NCI-H510A (cell line): Measurements from ENCODE around the gene HAX1.
"Not testable (repeated sequence)": the region's sequence is repeated elsewhere in the genome, so short reads cannot be mapped to it uniquely, and the experiment has no call there.

ENCODE experiments used
- DNase-seq: peaks from one replicate; lab custom pipeline; 2025; lab: John Stamatoyannopoulos, UW

The HAX1 gene

GRCh38 chr1:154276797-154277196 lies 4.4 kb downstream of the HAX1 start:
- no peak for DNase-seq

DNA sequence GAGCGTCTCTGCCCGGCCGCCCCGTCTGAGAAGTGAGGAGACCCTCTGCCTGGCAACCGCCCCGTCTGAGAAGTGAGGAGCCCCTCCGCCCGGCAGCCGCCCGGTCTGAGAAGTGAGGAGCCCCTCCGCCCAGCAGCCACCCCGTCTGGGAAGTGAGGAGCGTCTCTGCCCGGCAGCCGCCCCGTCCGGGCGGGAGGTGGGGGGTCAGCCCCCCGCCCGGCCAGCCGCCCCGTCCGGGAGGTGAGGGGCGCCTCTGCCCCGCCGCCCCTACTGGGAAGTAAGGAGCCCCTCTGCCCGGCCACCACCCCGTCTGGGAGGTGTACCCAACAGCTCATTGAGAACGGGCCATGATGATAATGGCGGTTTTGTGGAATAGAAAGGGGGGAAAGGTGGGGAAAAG lies 15.2 kb downstream of the HAX1 start:
- DNase-seq = not testable (repeated sequence)

GRCh38 chr1:154288661-154289060 lies 16.2 kb downstream of the HAX1 start:
- no peak for DNase-seq

DNA sequence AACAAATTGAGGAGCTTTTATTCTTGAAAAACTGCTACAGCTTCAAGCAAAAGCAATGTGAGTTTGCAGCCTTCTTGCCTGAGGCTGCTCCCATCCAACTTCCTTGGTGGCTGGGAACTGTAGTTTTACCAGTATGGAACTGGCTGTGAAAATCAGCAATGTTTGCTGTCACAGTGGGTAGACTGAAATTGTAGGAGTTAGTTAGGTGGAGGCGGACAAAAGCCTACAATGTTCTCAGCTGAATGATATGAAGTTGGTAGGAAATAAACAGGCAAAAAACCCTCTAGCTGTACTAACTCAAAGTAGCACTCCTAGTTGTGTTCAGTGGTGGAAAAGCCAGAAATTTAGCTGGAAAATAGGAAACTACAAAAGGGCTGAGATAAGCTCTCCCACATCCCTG lies 18.5 kb downstream of the HAX1 start:
- no peak for DNase-seq

DNA sequence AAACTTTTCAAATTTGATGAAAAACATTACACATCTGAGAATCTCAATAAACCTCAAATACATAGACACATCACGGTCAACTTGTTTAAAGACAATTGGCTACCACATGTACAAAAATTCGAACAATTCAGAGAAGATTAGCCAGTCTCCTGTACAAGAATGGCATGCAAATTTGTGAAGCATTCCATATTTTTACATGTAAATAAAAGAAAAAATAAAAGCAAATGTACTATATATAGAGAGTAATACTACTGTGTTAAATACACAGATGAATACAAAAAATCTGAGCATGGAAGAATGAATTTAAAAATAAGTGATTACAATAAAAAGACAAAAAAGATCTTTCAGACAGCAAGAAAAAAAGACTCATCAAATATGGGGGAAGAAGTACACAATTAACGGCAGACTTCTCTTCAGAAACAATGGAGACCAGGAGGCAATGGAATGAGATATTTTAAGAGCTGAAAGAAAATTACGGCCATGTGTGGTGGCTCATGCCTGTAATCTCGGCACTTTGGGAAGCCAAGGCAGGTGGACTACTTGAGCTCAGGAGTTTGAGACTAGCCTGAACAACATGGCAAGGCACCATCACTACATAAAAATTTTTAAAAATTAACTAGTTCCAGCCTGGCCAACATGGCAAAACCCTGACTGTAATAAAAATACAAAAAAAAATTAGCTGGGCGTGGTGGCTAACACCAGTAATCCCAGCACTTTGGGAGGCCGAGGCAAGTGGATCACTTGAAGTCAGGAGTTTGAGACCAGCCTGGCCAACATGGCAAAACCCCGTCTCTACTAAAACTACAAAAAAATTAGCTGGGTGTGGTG lies 23.2 kb downstream of the HAX1 start:
- no peak for DNase-seq

- DNase-seq = no peak
Measured at GRCh38 chr1:154301582-154301981, 29.2 kb downstream of the HAX1 start.

DNA sequence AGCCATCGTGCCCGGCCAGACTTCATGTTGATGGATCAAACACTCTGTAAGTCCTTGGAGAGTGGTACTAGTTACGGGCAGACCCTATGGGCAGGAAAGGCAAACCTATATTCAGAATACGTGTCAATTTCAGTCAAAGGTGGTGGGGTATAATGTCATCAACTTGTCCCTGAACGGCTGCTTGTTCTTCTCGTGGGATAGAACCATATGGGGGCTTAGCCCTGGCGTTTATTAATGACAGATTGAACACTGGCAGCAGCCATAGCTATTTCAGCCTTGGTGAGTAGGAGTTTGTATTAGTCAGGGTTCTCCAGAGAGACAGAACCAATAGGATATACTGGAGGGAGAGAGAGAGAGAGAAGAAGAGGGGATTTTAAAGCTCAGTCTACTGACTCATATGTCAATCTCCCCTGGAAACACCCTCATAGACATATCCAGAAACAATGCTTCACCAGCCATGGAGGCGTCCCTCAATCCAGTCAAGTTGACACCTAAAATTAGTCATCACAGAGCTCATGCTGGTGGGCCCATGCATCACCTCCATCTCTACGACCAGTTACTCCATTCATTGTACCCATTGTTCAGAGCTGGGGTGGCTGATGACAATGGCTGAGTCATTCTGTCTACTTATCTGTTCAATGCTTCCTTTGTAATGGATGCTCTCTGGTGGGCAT lies 32.4 kb downstream of the HAX1 start:
- DNase-seq = no peak

GRCh38 chr1:154306151-154306550 lies 33.7 kb downstream of the HAX1 start:
- DNase-seq = no peak

GRCh38 chr1:154307670-154308270 lies 35.3 kb downstream of the HAX1 start:
- not testable (repeated sequence) for DNase-seq

DNA sequence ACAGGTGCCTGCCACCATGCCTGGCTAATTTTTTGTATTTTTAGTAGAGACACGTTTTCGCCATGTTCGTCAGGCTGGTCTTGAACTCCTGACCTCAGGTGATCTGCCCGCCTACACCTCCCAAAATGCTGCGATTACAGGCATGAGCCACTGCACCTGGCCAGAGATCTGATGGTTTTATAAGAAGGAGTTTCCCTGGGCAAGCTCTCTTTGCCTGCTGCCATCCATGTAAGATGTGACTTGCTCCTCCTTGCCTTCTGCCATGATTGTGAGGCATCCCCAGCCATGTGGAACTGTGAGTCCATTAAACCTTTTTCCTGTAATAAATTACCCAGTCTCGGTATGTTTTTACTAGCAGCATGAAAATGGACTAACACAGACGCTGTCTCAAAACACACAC lies 36.7 kb downstream of the HAX1 start:
- DNase-seq = not testable (repeated sequence)

DNA sequence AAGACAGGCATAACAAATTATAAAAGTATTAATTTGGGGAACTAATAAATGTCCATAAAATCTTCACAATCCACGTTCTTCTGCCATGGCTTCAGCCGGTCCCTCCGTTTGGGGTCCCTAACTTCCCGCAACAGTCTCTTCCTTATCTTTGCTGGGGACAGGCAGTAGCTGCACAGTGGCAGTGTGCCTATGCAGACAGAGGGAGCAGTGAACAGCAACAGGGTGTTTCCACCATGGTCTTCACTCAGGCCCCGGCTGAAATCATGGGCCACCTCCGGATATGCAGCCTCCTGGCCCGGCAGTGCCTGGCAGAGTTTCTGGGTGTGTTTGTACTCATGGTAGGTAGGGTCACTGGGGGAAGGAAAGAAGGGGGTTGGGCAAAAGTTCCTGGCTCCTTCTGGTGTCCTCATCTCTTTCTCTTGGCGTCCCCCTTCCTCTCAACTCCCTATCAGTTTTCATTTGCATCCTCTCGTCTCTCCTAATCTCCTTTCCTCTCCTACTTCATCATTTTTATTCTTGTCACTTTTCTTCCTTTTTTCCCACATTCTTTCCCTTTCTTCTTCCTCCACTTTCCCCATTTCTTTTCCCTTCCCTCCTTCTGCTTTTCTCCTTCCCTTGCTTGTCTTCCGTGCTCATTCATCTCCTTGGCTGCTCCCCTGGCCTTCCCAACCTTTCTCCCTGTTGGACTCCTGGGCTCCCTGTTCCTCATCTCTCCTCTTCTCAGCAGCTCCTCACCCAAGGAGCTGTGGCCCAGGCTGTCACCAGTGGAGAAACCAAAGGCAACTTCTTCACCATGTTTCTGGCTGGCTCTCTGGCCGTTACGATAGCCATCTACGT lies 40.0 kb downstream of the HAX1 start:
- DNase-seq = not testable (repeated sequence)

DNA sequence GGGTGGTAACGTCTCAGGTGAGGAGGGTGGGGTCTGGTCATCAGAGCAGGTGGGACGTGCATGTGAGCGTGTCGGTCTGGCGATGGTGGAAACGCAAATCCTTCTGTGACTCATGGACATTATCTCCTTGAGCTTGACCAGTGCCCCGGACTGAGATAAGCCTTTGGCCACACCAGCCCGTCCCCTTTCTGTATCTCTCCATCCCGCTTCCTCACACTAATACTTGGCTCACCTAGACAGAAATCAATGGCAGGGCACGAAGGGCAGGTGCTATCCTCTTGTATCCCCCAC lies 40.6 kb downstream of the HAX1 start:
- DNase-seq = no peak

GRCh38 chr1:154314226-154314625 lies 41.8 kb downstream of the HAX1 start:
- not testable (repeated sequence) for DNase-seq

DNA sequence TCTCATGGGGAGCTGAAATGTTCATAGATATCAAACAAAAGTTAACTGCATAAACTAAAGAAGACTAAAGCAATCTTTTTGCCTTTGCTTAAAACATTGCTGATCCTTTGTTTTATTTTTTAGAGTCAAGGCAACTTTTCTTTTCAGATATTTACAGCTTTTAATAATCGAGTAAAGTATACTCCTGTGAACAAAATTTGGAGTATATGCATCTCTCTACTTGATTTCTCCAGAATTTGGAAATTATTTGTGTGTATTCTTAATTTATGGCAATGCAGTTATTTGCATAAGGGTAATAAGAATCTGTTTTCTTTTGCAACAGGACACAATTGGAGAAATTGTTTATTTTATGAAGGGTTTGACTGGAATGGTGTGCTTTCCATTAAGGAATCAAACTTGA lies 44.3 kb downstream of the HAX1 start:
- no peak for DNase-seq

GRCh38 chr1:154318386-154318785 lies 46.0 kb downstream of the HAX1 start:
- no peak for DNase-seq

GRCh38 chr1:154320882-154321608 lies 48.6 kb downstream of the HAX1 start, which contains the start of gene AQP10:
TSS of gene AQP10 (plus strand) at chr1:154321093. CDS start at chr1:154321156, 63 bp downstream.
- DNase-seq = no peak

- not testable (repeated sequence) for DNase-seq
Measured at GRCh38 chr1:154321609-154321934, 49.1 kb downstream of the HAX1 start.

DNA sequence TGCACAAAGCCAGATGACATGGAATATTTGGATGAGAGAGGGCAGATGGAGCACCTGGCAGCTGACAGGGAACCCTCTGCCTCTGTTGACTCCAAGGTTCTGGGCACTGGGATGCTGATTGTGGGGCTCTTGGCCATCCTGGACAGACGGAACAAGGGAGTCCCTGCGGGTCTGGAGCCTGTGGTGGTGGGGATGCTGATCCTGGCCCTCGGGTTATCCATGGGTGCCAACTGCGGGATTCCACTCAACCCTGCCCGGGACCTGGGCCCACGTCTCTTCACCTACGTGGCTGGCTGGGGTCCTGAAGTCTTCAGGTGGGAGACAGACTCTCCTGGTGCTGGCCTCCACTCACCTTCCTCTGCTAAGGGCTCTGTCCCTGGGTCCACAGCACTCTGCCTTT lies 51.1 kb downstream of the HAX1 start:
- DNase-seq = no peak

DNA sequence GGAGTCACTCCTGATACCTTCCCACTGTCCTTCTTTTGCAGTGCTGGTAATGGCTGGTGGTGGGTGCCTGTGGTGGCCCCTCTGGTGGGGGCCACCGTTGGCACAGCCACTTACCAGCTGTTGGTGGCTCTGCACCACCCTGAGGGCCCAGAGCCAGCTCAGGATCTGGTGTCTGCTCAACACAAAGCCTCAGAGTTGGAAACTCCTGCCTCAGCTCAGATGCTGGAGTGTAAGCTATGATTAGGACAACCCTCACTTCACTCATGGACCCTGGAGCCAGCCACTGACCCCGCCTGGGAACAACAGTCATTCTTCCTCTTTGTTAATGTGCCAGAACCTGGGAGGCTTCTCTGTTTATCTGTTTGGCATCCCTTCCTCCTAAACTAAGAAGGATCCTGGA lies 51.8 kb downstream of the HAX1 start:
- DNase-seq = no peak

DNA sequence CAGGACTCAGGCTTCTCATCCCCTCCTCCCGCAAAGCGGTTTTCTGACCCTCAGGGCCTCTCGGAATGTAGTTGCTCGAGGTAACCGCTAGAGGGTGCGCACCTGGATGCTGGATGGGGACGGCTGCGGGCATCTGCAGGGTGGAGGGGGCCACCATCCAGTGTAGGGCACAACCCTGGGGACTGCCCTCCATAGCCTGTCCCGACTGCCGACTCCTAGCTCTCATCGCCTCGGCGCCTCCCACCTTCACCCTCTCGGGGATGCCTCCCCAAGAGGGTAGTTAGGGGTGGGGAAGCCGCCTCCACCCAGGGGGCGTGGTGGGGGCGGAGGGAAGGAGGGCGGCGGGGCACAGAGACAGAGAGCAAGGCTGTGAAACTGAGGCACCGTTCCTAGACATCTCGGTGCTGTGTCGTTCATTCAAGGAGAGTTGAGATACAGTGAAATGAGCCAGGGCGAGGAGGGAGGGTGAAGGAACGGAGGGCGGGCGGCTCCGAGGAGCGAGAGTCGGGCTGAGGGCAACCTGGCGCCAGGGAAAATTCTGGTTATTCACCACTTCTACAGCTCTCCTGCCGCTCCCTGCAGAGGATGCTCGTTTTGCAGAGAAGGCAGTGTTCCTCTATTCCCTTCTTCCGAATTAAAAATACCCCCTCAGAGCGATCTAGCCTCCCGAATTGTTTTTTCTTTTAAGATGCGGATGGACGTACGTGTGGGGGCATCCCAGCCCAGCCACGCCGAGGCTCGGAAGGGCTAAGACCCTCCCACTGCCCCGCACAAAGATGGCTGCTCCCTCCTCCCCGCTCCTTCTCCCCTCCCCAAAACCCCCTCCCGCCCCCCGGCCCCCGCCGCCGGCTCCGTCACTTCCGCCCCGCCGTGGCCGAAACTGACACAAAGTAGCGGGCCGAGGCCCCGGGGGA lies 52.5 kb downstream of the HAX1 start, which contains the start of gene ATP8B2:
Gene ATP8B2 (plus strand): TSS at position 857 of the 914 bp plus-strand sequence. CDS start 2,617 bp downstream, outside the sequence.
- peak; percentile 68 for DNase-seq
